Stimulated activated CD8-positive, alpha-beta memory T cell treated with anti-CD3 and anti-CD28 coated beads, Interleukin-2, amount 100 ng/mL, for 48 hours (primary cell): ENCODE measurements around the gene EPDR1.

Source experiments
- DNase-seq, 2 donors: peaks; one replicate each; pipeline ENCODE4 v3.0.0-alpha.2; 2020; ENCODE audit warnings: low read depth in 2 of 2

Gene EPDR1

GRCh38 chr7:37977243-37977642 is 56.8 kb downstream of the EPDR1 start:
- no peak for DNase-seq

- no peak for DNase-seq
These were observed 61.2 kb downstream of the EPDR1 start for GRCh38 chr7:37981664-37982063.

- DNase-seq, result no peak
These were observed 62.0 kb downstream of the EPDR1 start for GRCh38 chr7:37982423-37982822.

GRCh38 chr7:37984750-37985390 is 64.4 kb downstream of the EPDR1 start:
- no peak for DNase-seq

GRCh38 chr7:37986908-37987330 is 66.5 kb downstream of the EPDR1 start:
- DNase-seq, result no peak

- no peak for DNase-seq
These were observed 67.3 kb downstream of the EPDR1 start for GRCh38 chr7:37987732-37988131.

GRCh38 chr7:37988721-37989650 is 68.5 kb downstream of the EPDR1 start:
- DNase-seq, result no peak

- no peak for DNase-seq
These were observed 69.9 kb downstream of the EPDR1 start for GRCh38 chr7:37990337-37990736.

- no peak for DNase-seq
These were observed 72.6 kb downstream of the EPDR1 start for GRCh38 chr7:37993060-37993501.

GRCh38 chr7:37999673-38000072 is 79.2 kb downstream of the EPDR1 start:
- no peak for DNase-seq

GRCh38 chr7:38000272-38000671 is 79.8 kb downstream of the EPDR1 start:
- no peak for DNase-seq
